SK-N-SH (cell line): ENCODE measurements around the gene PUM1. TPM values are rescaled to one million over a fixed set of nuclear protein-coding genes. Genes with fewer than 3 reads are reported as not detected.
A peak's percentile ranks its signal among the peaks of the same experiment; 100 is the strongest.

Source experiments
- CTCF ChIA-PET: fragments of 300-600, 350-600 bp; formaldehyde crosslinking; extraction: SDS; loops from one replicate; lab custom pipeline; 2021; lab: Yijun Ruan, JAX
- POLR2A ChIA-PET: fragments of 350-600 bp; sonication (Branson Sonifier 250); formaldehyde crosslinking; extraction: SDS; loops from one replicate; lab custom pipeline; 2020; ENCODE audit warnings: antibody characterized with exemption, inconsistent platforms; lab: Yijun Ruan, JAX
- DNase-seq: peaks from one replicate; pipeline ENCODE4 v3.0.0; 2012
- H2AFZ ChIP-seq: fragments of 200-600 bp; sonication (generic); 2 replicates; pipeline ENCODE4 v1.8.1; 2016; ENCODE audit warnings: antibody characterized with exemption, mild to moderate bottlenecking, low read depth
- H3F3A ChIP-seq: fragments of 200-600 bp; sonication (generic); replicated peaks from 2 replicates; pipeline ENCODE3; 2016; ENCODE audit warnings: antibody characterized with exemption, mild to moderate bottlenecking; ENCODE audit not compliant: insufficient read depth
- H3K27ac ChIP-seq, 2 experiments: fragments of 200-500 bp in 1 of 2; fragments of 200-600 bp in 1 of 2; sonication (Bioruptor generic) in 1 of 2; sonication (generic), shearing (Covaris generic) in 1 of 2; 2 replicates each; pipeline versions ENCODE4 v1.5.1 to v1.6.1; 2014 to 2016; ENCODE audit warnings: low read depth in 2 of 2, inconsistent platforms in 1 of 2, low read length in 1 of 2, mild to moderate bottlenecking in 1 of 2, mixed read lengths in 1 of 2
- H3K27me3 ChIP-seq: fragments of 200-600 bp; sonication (generic), shearing (Covaris generic); 2 replicates; pipeline ENCODE4 v1.6.1; 2016; ENCODE audit warnings: mixed run types; ENCODE audit not compliant: insufficient read depth
- H3K36me3 ChIP-seq, 2 experiments: fragments of 200-500 bp in 1 of 2; fragments of 200-600 bp in 1 of 2; sonication (Bioruptor generic) in 1 of 2; sonication (generic) in 1 of 2; replicated peaks in 1 of 2; 2 replicates each; pipeline versions ENCODE3 to v1.5.1; 2014 to 2016; ENCODE audit warnings: low read length in 1 of 2, mild to moderate bottlenecking in 1 of 2; ENCODE audit not compliant: insufficient read depth in 2 of 2, control insufficient read depth in 1 of 2
- H3K4me1 ChIP-seq, 2 experiments: fragments of 200-500 bp in 1 of 2; fragments of 200-600 bp in 1 of 2; sonication (Bioruptor generic) in 1 of 2; sonication (generic), shearing (Covaris generic) in 1 of 2; 2 replicates each; pipeline versions ENCODE4 v1.5.1 to v1.6.1; 2014 to 2016; ENCODE audit warnings: low read depth in 1 of 2, low read length in 1 of 2, mixed run types in 1 of 2; ENCODE audit not compliant: insufficient read depth in 2 of 2, control insufficient read depth in 1 of 2
- H3K4me2 ChIP-seq: fragments of 200-600 bp; sonication (generic), shearing (Covaris generic); 2 replicates; pipeline ENCODE4 v1.6.1; 2017; ENCODE audit warnings: mixed run types
- H3K4me3 ChIP-seq, 2 experiments: fragments of 200-500 bp in 1 of 2; fragments of 200-600 bp in 1 of 2; sonication (Bioruptor generic) in 1 of 2; sonication (generic), shearing (Covaris generic) in 1 of 2; 2 replicates each; pipeline versions ENCODE4 v1.5.1 to v1.8.1; 2014 to 2016; ENCODE audit warnings: low read depth in 2 of 2, inconsistent platforms in 1 of 2, low read length in 1 of 2, mild to moderate bottlenecking in 1 of 2, mixed read lengths in 1 of 2, moderate library complexity in 1 of 2
- H3K79me2 ChIP-seq: fragments of 200-600 bp; sonication (generic); 2 replicates; pipeline ENCODE4 v1.8.1; 2017; ENCODE audit warnings: mild to moderate bottlenecking; ENCODE audit not compliant: insufficient read depth
- H3K9ac ChIP-seq: fragments of 200-600 bp; sonication (generic); 2 replicates; pipeline ENCODE4 v1.6.1; 2017; ENCODE audit warnings: mixed run types
- H3K9me2 ChIP-seq: fragments of 200-600 bp; sonication (generic); 2 replicates; pipeline ENCODE4 v1.6.1; 2017; ENCODE audit warnings: mixed run types
- H3K9me3 ChIP-seq: fragments of 200-600 bp; sonication (generic); 2 replicates; pipeline ENCODE4 v1.6.1; 2017; ENCODE audit warnings: mixed run types, mild to moderate bottlenecking, moderate library complexity
- H4K20me1 ChIP-seq: fragments of 200-600 bp; sonication (generic); 2 replicates; pipeline ENCODE4 v1.6.1; 2017; ENCODE audit warnings: mild to moderate bottlenecking, mixed run types; ENCODE audit not compliant: insufficient read depth
- ELF1 ChIP-seq: IDR thresholded peaks from 2 replicates; pipeline ENCODE4 v1.4.0; 2012
- EZH2phosphoT487 ChIP-seq: fragments of 200-600 bp; sonication (generic); IDR thresholded peaks from 2 replicates; pipeline ENCODE4 v1.6.1; 2017; ENCODE audit warnings: low read depth, mixed run types, mild to moderate bottlenecking, antibody characterized with exemption, moderate library complexity, borderline replicate concordance
- FOSL2 ChIP-seq: IDR thresholded peaks from 2 replicates; pipeline ENCODE4 v1.4.0; 2012; ENCODE audit warnings: low read depth, mild to moderate bottlenecking, moderate library complexity, borderline replicate concordance
- FOXJ3 ChIP-seq: sonication (generic); formaldehyde crosslinking; IDR thresholded peaks from 2 replicates; pipeline ENCODE4 v1.5.1; 2020; ENCODE audit warnings: mild to moderate bottlenecking, missing genetic modification reagents
- GABPA ChIP-seq: IDR thresholded peaks from 2 replicates; pipeline ENCODE4 v1.4.0; 2012; ENCODE audit warnings: low read depth, mild to moderate bottlenecking
- MEF2A ChIP-seq: IDR thresholded peaks from 2 replicates; pipeline ENCODE4 v1.4.0; 2012; ENCODE audit warnings: low read depth, borderline replicate concordance
- NFIC ChIP-seq: IDR thresholded peaks from 2 replicates; pipeline ENCODE4 v1.4.0; 2012; ENCODE audit warnings: borderline replicate concordance
- NRF1 ChIP-seq: IDR thresholded peaks from 2 replicates; pipeline ENCODE4 v1.6.1; 2012; ENCODE audit warnings: low read depth, mild to moderate bottlenecking, low read length
- PBX3 ChIP-seq: IDR thresholded peaks from 2 replicates; pipeline ENCODE4; 2012
- SIN3A ChIP-seq: IDR thresholded peaks from 2 replicates; pipeline ENCODE4 v1.6.1; 2012; ENCODE audit warnings: low read depth, mild to moderate bottlenecking, low read length, moderate library complexity, borderline replicate concordance
- SMC3 ChIP-seq: IDR thresholded peaks from 2 replicates; pipeline ENCODE4 v1.6.1; 2012; ENCODE audit warnings: low read depth, low read length, improper control_type of control experiment
- TCF12 ChIP-seq: IDR thresholded peaks from 2 replicates; pipeline ENCODE4 v1.4.0; 2012
- USF2 ChIP-seq: fragments of 150-350 bp; IDR thresholded peaks from 2 replicates; pipeline ENCODE4 v1.6.1; 2017; ENCODE audit warnings: antibody characterized with exemption, low read length, low read depth, borderline replicate concordance
- WGBS: methylation state at CpG from one replicate; pipeline ENCODE4 v1.1.6; 2017; ENCODE audit warnings: low lambda C conversion rate; 5-methylcytosine and 5-hydroxymethylcytosine counted together
- polyA plus RNA-seq, 3 experiments: library from polyadenylated mRNA; depleted of rRNA; stranded (reverse); fragments of >200 nt; gene quantifications; 2 replicates each; pipeline ENCODE4 v1.2.3, GENCODE V29; 2012
- TF ChIP-seq, protein P1 (sequence below): IDR thresholded peaks from 2 replicates; pipeline ENCODE4 v1.4.0; 2012; ENCODE audit warnings: low read depth
- TF ChIP-seq, protein P2 (sequence below): IDR thresholded peaks from 2 replicates; pipeline ENCODE4 v1.4.0; 2012; ENCODE audit warnings: low read depth, borderline replicate concordance

The PUM1 gene
- polyA plus RNA-seq, 1 of the 3 experiments (the other 2 are of a cell fraction): 66.7 TPM

GRCh38 chr1:31012210-31012924 lies 53.1 kb downstream of the PUM1 start (continued):
- TF ChIP-seq MEF2A (no peak), FOXJ3 (CRISPR knock-in tag) (no peak), NRF1 (no peak), TCF12 (no peak)
- TF ChIP-seq, protein P1, sequence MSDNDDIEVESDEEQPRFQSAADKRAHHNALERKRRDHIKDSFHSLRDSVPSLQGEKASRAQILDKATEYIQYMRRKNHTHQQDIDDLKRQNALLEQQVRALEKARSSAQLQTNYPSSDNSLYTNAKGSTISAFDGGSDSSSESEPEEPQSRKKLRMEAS: no peak
- TF ChIP-seq, protein P2, sequence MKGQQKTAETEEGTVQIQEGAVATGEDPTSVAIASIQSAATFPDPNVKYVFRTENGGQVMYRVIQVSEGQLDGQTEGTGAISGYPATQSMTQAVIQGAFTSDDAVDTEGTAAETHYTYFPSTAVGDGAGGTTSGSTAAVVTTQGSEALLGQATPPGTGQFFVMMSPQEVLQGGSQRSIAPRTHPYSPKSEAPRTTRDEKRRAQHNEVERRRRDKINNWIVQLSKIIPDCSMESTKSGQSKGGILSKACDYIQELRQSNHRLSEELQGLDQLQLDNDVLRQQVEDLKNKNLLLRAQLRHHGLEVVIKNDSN: no peak

DNA sequence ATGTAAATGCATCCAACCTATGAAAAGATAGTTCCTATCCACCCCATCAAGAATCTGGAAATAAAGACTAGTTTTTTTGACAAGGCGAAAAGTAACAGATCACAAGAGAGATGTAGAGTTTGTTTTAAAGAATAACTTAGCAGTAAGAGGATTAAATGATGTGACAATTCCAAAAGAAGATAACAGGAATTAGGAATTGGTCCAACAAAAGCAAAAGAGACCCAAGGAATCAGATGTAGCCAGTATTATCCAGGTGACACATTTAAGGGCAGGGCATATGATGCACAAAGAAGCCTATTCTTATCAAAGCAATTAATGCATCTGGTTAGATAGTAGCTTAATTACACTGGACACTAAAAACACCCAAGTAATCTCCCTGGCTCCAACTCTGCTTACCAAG lies 53.8 kb downstream of the PUM1 start:
- Histone ChIP-seq H2AFZ (no peak overlapping the region), H3K4me2 (0 out of 2 replicates have a peak overlapping the region, but pooled peaks have one; percentile 23), H3K9ac (no peak overlapping the region), H3K27me3 (no peaks in the 10 kb centered on the region), H3K9me3 (no peaks in the 10 kb centered on the region), H3K36me3 (peaks cover 2 to 12% of the 10 kb centered on the region in 2 experiments), H3K4me3 (no peak overlapping the region), H3K9me2 (no peaks in the 10 kb centered on the region), H3K79me2 (peaks cover 96% of the 10 kb centered on the region), H3K4me1 (peaks cover 37 to 51% of the 10 kb centered on the region in 2 experiments), H3F3A (peaks cover 52% of the 10 kb centered on the region), H4K20me1 (peaks cover 99% of the 10 kb centered on the region), H3K27ac (peak overlapping the region in 1 of 2 experiments; percentile 5; a peak in 1 of 4 replicates)
- POLR2A ChIA-PET: no interaction called here
- CTCF ChIA-PET: no interaction called here
- 95% methylated on average over 1 of the region's 1 CpG for WGBS
- TF ChIP-seq SMC3 (no peak), ELF1 (no peak), NFIC (no peak), PBX3 (no peak), EZH2phosphoT487 (no peak), FOSL2 (no peak), FOXJ3 (CRISPR knock-in tag) (no peak), USF2 (no peak), GABPA (no peak), SIN3A (no peak)
- DNase-seq: no peak
